Lower lobe of right lung (tissue), 2 donors: Measurements from ENCODE around the gene ARHGAP31. TPM values are rescaled to one million over a fixed set of nuclear protein-coding genes. Genes with fewer than 3 reads are reported as not detected.
"Not testable (repeated sequence)": the region's sequence is repeated elsewhere in the genome, so short reads cannot be mapped to it uniquely, and the experiment has no call there.

Experiments
- ATAC-seq, 2 donors: fragments of 200-7000 bp; cut with Tn5 transposase; one replicate each; pipeline ENCODE4 v1.9.1; 2020 to 2022; ENCODE audit warnings: mild to moderate bottlenecking in 2 of 2, moderate library complexity in 2 of 2
- DNase-seq: peaks from one replicate; pipeline ENCODE4 v3.0.0-alpha.2; 2020
- H3K27ac ChIP-seq: fragments of 200-600 bp; one replicate; pipeline ENCODE4 v1.8.0; 2022
- H3K27me3 ChIP-seq: fragments of 200-600 bp; one replicate; pipeline ENCODE4 v1.8.0; 2022; ENCODE audit warnings: low read depth
- H3K36me3 ChIP-seq: fragments of 200-600 bp; one replicate; pipeline ENCODE4 v1.8.0; 2022; ENCODE audit warnings: mild to moderate bottlenecking
- H3K4me1 ChIP-seq: fragments of 200-600 bp; one replicate; pipeline ENCODE4 v1.8.0; 2022
- H3K4me3 ChIP-seq: fragments of 200-600 bp; one replicate; pipeline ENCODE4 v1.8.0; 2022; ENCODE audit warnings: mild to moderate bottlenecking
- H3K9me3 ChIP-seq: fragments of 200-600 bp; one replicate; pipeline ENCODE4 v1.8.0; 2022
- CTCF ChIP-seq: fragments of 200-600 bp; IDR thresholded peaks from one replicate; pipeline ENCODE4 v1.8.0; 2022; ENCODE audit warnings: antibody characterized with exemption, mild to moderate bottlenecking
- intact Hi-C: fragments of 100-400 bp; cut with DNase I; formaldehyde crosslinking; loops from one replicate; pipeline ENCODE4 v1.11.0; 2022
- total RNA-seq: library from RNA; stranded (reverse); fragmentation: NEBNext Ultra II Directional; extraction: Animal tissue kit (Norgen Biotek cat#: 25700); gene quantifications from one replicate; pipeline ENCODE4 v1.2.1, GENCODE V29; 2021
- donor health status: DM: no; HTN: yes; CAD: no; lungs with severe emphysema.

ARHGAP31 gene
- total RNA-seq, 1 donor from 2014 or later, result 100 TPM

- peaks cover 7% of the 10 kb centered on the region for H3K36me3 ChIP-seq
- H3K4me3 ChIP-seq, result no peak overlapping the region
- H3K4me1 ChIP-seq, result peaks cover 58% of the 10 kb centered on the region
- no peak for DNase-seq
- intact Hi-C loops, result no loop called here
- H3K27ac ChIP-seq, result no peak overlapping the region
- H3K27me3 ChIP-seq, result no peaks in the 10 kb centered on the region
- no peak for ATAC-seq
- H3K9me3 ChIP-seq, result no peaks in the 10 kb centered on the region
- no peak for TF ChIP-seq CTCF
These were observed 24.7 kb downstream of the ARHGAP31 start for GRCh38 chr3:119318876-119319275.

GRCh38 chr3:119319311-119319710, 25.1 kb downstream of the ARHGAP31 start:
- Histone ChIP-seq H3K36me3 (peaks cover 4% of the 10 kb centered on the region), H3K4me1 (peaks cover 58% of the 10 kb centered on the region), H3K4me3 (no peak overlapping the region), H3K27ac (no peak overlapping the region), H3K27me3 (no peaks in the 10 kb centered on the region), H3K9me3 (no peaks in the 10 kb centered on the region)
- intact Hi-C loops, result no loop called here
- no peak for ATAC-seq
- no peak for DNase-seq
- no peak for TF ChIP-seq CTCF

DNA sequence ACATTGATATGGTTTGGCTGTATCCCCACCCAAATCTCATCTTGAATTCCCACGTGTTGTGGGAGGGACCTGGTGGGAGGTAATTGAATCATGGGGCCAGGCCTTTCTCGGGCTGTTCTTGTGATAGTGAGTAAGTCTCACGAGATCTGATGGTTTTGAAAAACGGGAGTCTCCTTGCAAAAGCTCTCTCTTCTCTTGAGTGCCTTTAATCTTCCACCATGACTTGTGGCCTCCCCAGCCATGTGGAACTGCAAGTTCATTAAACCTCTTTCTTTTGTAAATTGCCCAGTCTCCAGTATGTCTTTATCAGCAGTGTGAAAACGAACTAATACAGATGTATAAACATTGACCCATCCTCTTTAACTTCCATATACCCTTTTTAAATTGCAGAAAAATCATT, 26.6 kb downstream of the ARHGAP31 start:
- peaks cover 49% of the 10 kb centered on the region for H3K4me1 ChIP-seq
- H3K4me3 ChIP-seq, ATAC-seq, DNase-seq, H3K27me3 ChIP-seq, intact Hi-C loops, H3K9me3 ChIP-seq, H3K36me3 ChIP-seq, H3K27ac ChIP-seq: not testable (repeated sequence)

- H3K4me3 ChIP-seq, result peak overlapping the region; percentile 68
- peak; percentile 66 to 74 for ATAC-seq
- peaks cover 54% of the 10 kb centered on the region for H3K4me1 ChIP-seq
- H3K27ac ChIP-seq, result peak overlapping the region; percentile 93
- intact Hi-C loops, result no loop called here
- no peak for TF ChIP-seq CTCF
- H3K36me3 ChIP-seq, result no peaks in the 10 kb centered on the region
- H3K27me3 ChIP-seq, result no peaks in the 10 kb centered on the region
- no peaks in the 10 kb centered on the region for H3K9me3 ChIP-seq
- DNase-seq, result no peak
These were observed 28.0 kb downstream of the ARHGAP31 start for GRCh38 chr3:119322021-119322834.

DNA sequence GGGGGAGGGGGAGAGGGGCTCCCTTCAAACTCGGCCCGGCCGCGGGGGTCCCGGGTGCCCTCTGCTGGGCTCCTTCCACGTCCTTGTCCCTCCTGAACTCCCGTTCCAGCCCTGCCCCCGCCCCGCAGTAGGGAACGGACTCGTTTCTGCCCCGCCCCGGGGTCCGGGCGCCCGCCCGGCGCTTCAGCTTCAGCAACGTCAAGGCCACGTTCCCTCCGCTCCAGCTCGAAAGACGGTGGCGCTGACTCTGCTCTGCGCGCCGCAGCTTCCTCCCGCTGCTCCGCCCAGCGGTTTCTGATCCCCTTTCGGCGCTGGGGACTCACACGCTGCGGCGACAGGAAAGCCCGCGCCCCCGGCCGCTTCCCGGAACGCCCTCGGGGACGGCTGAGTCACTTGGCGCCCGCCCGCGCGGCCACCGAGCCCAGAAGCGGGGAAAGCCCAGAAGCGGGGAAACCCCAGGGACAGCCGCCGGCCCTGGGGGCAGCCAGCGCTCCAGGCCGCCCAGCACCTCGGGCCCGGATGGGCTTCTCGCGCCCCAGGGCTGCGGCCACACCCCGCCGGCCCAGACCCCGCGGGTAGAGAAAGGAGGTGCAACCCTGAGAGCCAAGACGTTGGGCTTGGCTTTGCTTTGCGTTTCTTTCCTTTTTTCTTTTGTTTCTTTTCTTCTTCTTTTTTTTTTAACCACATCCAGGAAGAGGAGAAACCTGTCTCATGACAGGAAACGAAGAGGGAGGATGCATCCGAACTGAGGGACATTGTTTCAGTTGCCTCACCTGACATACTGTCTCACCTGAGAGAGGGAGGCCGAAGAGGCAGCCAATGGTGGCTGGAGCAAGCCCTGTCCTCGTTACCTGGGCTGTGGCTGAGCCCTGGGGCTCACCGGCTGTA, 28.9 kb downstream of the ARHGAP31 start:
- peak; percentile 93 for DNase-seq

More for the DNA sequence above, 28.9 kb downstream of the ARHGAP31 start:
- peak overlapping the region; percentile 68 for H3K4me3 ChIP-seq
- peaks cover 63% of the 10 kb centered on the region for H3K4me1 ChIP-seq
- intact Hi-C loops, result no loop called here
- H3K27ac ChIP-seq, result peak overlapping the region; percentile 93
- no peak for TF ChIP-seq CTCF
- no peaks in the 10 kb centered on the region for H3K27me3 ChIP-seq
- no peaks in the 10 kb centered on the region for H3K36me3 ChIP-seq
- peak; percentile 96 to 97 for ATAC-seq
- H3K9me3 ChIP-seq, result no peaks in the 10 kb centered on the region
